Keratinocyte (primary cell): ENCODE measurements around the gene MAPK7. TPM values are rescaled to one million over a fixed set of nuclear protein-coding genes. Genes with fewer than 3 reads are reported as not detected.
A peak's percentile ranks its signal among the peaks of the same experiment; 100 is the strongest.

Source experiments
- DNase-seq: peaks from one replicate; pipeline ENCODE4 v3.0.0-alpha.2; 2011; ENCODE audit warnings: low read depth, missing footprints, low spot score
- FAIRE-seq: peaks from 2 replicates; lab custom pipeline; 2011; peaks lifted over from hg19 to GRCh38; lab: Jason Lieb, UNC
- H2AFZ ChIP-seq: 2 replicates; pipeline ENCODE4 v1.6.0; 2012; ENCODE audit warnings: low read length, control low read depth, inconsistent platforms; ENCODE audit not compliant: control insufficient read depth
- H3K27ac ChIP-seq: 2 replicates; pipeline ENCODE4 v1.5.1; 2011; ENCODE audit warnings: low read length; ENCODE audit not compliant: control insufficient read depth, insufficient read depth
- H3K27me3 ChIP-seq: 3 replicates; pipeline ENCODE4 v1.6.0; 2011; ENCODE audit warnings: low read length; ENCODE audit not compliant: control insufficient read depth, insufficient read depth; ENCODE audit errors: extremely low read depth
- H3K36me3 ChIP-seq, 2 experiments: 2 replicates in 1 of 2; 3 replicates in 1 of 2; pipeline ENCODE4 v1.5.1; 2011; ENCODE audit warnings: low read length in 2 of 2, mild to moderate bottlenecking in 1 of 2; ENCODE audit not compliant: control insufficient read depth in 2 of 2, insufficient read depth in 2 of 2; ENCODE audit errors: extremely low read depth in 1 of 2
- H3K4me1 ChIP-seq: 3 replicates; pipeline ENCODE4 v1.5.1; 2011; ENCODE audit warnings: low read length; ENCODE audit not compliant: control insufficient read depth, insufficient read depth; ENCODE audit errors: extremely low read depth
- H3K4me2 ChIP-seq: 3 replicates; pipeline ENCODE4 v1.6.0; 2011; ENCODE audit warnings: low read depth, low read length; ENCODE audit not compliant: control insufficient read depth, insufficient read depth; ENCODE audit errors: extremely low read depth
- H3K4me3 ChIP-seq, 3 experiments: fragments of 200-600 bp in 1 of 3; sonication (generic) in 1 of 3; 2 replicates in 2 of 3; 3 replicates in 1 of 3; pipeline ENCODE4 v1.5.1; 2011 to 2016; ENCODE audit warnings: low read length in 3 of 3, mild to moderate bottlenecking in 3 of 3, control low read depth in 2 of 3, inconsistent platforms in 1 of 3, low read depth in 1 of 3, mixed read lengths in 1 of 3, mixed run types in 1 of 3, moderate library complexity in 1 of 3; ENCODE audit not compliant: control insufficient read depth in 2 of 3, insufficient read depth in 2 of 3; ENCODE audit errors: extremely low read depth in 1 of 3
- H3K79me2 ChIP-seq: 2 replicates; pipeline ENCODE4 v1.6.0; 2012; ENCODE audit warnings: low read length; ENCODE audit not compliant: control insufficient read depth, insufficient read depth
- H3K9ac ChIP-seq: 3 replicates; pipeline ENCODE4 v1.6.0; 2011; ENCODE audit warnings: low read length; ENCODE audit not compliant: control insufficient read depth, insufficient read depth; ENCODE audit errors: extremely low read depth
- H3K9me1 ChIP-seq: 3 replicates; pipeline ENCODE4 v1.6.0; 2011; ENCODE audit warnings: low read length; ENCODE audit not compliant: control insufficient read depth, insufficient read depth; ENCODE audit errors: extremely low read depth
- H3K9me3 ChIP-seq: 2 replicates; pipeline ENCODE4 v1.5.1; 2012; ENCODE audit warnings: low read depth, low read length; ENCODE audit not compliant: control insufficient read depth
- H4K20me1 ChIP-seq: 3 replicates; pipeline ENCODE4 v1.6.0; 2011; ENCODE audit warnings: low read length; ENCODE audit not compliant: control insufficient read depth, insufficient read depth; ENCODE audit errors: extremely low read depth
- EZH2 ChIP-seq: IDR thresholded peaks from one replicate; pipeline ENCODE4 v1.6.1; 2012; ENCODE audit warnings: inconsistent platforms, mild to moderate bottlenecking, low read length, moderate library complexity
- dilution Hi-C: fragments of 300-500 bp; cut with MboI; formaldehyde crosslinking; loops from one replicate; pipeline ENCODE4 v1.7.0; 2020; ENCODE audit warnings: low sequenced_read_pairs; ENCODE audit not compliant: extremely low pct_ligation_motif_present
- polyA plus RNA-seq, 5 experiments: library from polyadenylated mRNA; depleted of rRNA in 3 of 5; stranded (reverse) in 3 of 5; stranded (forward) in 1 of 5; unstranded in 1 of 5; fragments of >200 nt; gene quantifications; 1 replicate in 1 of 5; 2 replicates in 3 of 5; 3 replicates in 1 of 5; pipeline versions ENCODE4 v1.2.1 to v1.2.3, GENCODE V29; 2011 to 2012; ENCODE audit warnings: missing spikeins in 2 of 5, low read depth in 1 of 5, low replicate concordance in 1 of 5
- TF ChIP-seq, protein P1 (sequence below), 3 experiments: IDR thresholded peaks in 1 of 3; conservative IDR thresholded peaks in 1 of 3; optimal IDR thresholded peaks in 1 of 3; 2 replicates in 2 of 3; 3 replicates in 1 of 3; pipeline versions ENCODE3 to v1.5.1; 2011; ENCODE audit warnings: low read length in 3 of 3, mild to moderate bottlenecking in 3 of 3, moderate library complexity in 2 of 3, control low read depth in 1 of 3, inconsistent platforms in 1 of 3; ENCODE audit not compliant: insufficient read depth in 2 of 3; ENCODE audit errors: extremely low read depth in 1 of 3

MAPK7 gene
- polyA plus RNA-seq, 1 donor (not counting 4 experiments of a cell fraction or from before 2014, with no cell fraction given), result 4.3 TPM

- FAIRE-seq (no peak), DNase-seq (no peak)
- Histone ChIP-seq H4K20me1 (no peaks in the 10 kb centered on the region), H3K9me1 (peaks cover 2% of the 10 kb centered on the region), H3K27me3 (no peaks in the 10 kb centered on the region), H3K36me3 (no peaks in the 10 kb centered on the region), H3K4me3 (no peak overlapping the region), H3K79me2 (no peaks in the 10 kb centered on the region), H2AFZ (no peak overlapping the region), H3K4me2 (no peak overlapping the region), H3K4me1 (peaks cover 14% of the 10 kb centered on the region), H3K9ac (no peak overlapping the region), H3K27ac (no peak overlapping the region), H3K9me3 (no peaks in the 10 kb centered on the region)
- dilution Hi-C loops, result no loop called here
- TF ChIP-seq EZH2, result no peak
- TF ChIP-seq, protein P1, sequence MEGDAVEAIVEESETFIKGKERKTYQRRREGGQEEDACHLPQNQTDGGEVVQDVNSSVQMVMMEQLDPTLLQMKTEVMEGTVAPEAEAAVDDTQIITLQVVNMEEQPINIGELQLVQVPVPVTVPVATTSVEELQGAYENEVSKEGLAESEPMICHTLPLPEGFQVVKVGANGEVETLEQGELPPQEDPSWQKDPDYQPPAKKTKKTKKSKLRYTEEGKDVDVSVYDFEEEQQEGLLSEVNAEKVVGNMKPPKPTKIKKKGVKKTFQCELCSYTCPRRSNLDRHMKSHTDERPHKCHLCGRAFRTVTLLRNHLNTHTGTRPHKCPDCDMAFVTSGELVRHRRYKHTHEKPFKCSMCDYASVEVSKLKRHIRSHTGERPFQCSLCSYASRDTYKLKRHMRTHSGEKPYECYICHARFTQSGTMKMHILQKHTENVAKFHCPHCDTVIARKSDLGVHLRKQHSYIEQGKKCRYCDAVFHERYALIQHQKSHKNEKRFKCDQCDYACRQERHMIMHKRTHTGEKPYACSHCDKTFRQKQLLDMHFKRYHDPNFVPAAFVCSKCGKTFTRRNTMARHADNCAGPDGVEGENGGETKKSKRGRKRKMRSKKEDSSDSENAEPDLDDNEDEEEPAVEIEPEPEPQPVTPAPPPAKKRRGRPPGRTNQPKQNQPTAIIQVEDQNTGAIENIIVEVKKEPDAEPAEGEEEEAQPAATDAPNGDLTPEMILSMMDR (optimal IDR thresholded peaks at IDR 0.05 in 1 of 3, IDR thresholded peaks at IDR 0.05 in 1 of 3, conservative IDR thresholded peaks at IDR 0.05 in 1 of 3; ENCODE audit: extremely low read depth in 1 of 3, insufficient read depth in 2 of 3, low read length in 3 of 3), result no peak
Measured at GRCh38 chr17:19408346-19408710, 30.0 kb downstream of the MAPK7 start.

DNA sequence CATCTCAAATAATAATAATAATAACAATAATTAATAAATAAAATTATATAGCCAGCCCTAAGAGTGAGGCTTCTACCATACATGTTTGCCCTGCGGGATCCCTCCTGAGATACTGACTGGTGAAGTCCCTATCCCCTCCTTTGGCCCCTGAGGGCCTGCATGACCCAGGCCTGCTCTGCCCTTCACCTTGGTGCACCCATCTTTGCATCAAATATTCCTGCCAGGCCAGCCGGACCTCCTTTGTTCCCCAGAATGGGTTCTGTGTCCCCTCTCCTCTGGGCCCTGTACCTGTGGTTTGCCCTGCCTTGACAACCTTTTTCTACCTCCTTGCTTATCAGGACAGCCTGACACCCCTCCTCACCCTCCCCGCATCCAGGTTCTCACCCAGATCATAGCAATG is 30.8 kb downstream of the MAPK7 start:
- Histone ChIP-seq H4K20me1 (no peaks in the 10 kb centered on the region), H3K9ac (no peak overlapping the region), H3K79me2 (no peaks in the 10 kb centered on the region), H3K4me3 (no peak overlapping the region), H2AFZ (peak overlapping the region; percentile 38), H3K9me1 (peaks cover 2% of the 10 kb centered on the region), H3K36me3 (no peaks in the 10 kb centered on the region), H3K4me2 (no peak overlapping the region), H3K27ac (no peak overlapping the region), H3K27me3 (no peaks in the 10 kb centered on the region), H3K4me1 (peaks cover 14% of the 10 kb centered on the region), H3K9me3 (no peaks in the 10 kb centered on the region)
- DNase-seq (no peak), FAIRE-seq (no peak)
- dilution Hi-C loops, result no loop called here
- TF ChIP-seq, protein P1 (optimal IDR thresholded peaks at IDR 0.05 in 1 of 3, IDR thresholded peaks at IDR 0.05 in 1 of 3, conservative IDR thresholded peaks at IDR 0.05 in 1 of 3; ENCODE audit: extremely low read depth in 1 of 3, insufficient read depth in 2 of 3, low read length in 3 of 3), result no peak
- no peak for TF ChIP-seq EZH2
